GM19463 (cell line): ENCODE measurements around the gene FAM89B.

Experiments
- ATAC-seq: cut with Tn5 transposase; IDR thresholded peaks from one replicate; pipeline ENCODE4 v1.9.1; 2021; ENCODE audit warnings: mild to moderate bottlenecking, moderate library complexity; ENCODE audit not compliant: unreplicated experiment

Gene FAM89B

GRCh38 chr11:65609665-65610064, 37.3 kb downstream of the FAM89B start:
- no peak for ATAC-seq

- no peak for ATAC-seq
Measured at GRCh38 chr11:65610404-65610803, 38.1 kb downstream of the FAM89B start.

DNA sequence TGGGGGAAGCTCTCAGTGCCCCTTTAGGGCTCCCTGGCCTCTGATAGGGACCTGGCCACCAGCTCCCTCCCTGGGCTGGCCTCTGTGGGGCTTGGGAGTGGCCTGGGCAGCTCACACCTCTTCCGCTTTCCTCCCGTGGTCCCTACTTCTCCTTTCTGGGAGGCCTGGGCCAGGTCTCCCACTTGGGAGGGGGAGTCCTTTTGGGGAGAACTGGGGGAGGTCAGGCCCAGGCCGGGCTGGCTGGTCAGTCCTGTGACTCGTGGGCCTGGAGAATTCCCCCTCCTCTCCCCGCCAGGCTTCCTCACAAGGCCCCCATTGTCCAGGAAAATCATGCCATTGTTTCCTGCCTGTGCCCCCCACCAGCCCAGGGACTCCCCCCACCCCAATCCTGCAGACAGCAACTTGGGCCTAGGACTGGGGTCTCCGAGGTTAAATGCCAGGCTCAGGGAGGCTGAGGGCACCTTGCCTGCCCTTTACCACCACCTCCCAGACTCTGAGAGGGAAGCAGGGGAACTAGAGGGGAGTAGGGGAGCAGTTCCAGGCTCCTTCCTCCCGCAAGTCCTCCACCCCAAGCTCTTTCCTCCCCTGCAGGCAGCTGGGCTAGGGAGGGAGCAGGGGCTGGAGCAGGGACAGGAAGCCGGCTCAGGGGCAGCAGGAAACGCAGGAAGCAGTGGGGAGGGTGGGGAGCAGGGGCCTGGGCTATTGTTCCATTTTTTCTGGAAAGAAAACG, 38.9 kb downstream of the FAM89B start:
- ATAC-seq: no peak

DNA sequence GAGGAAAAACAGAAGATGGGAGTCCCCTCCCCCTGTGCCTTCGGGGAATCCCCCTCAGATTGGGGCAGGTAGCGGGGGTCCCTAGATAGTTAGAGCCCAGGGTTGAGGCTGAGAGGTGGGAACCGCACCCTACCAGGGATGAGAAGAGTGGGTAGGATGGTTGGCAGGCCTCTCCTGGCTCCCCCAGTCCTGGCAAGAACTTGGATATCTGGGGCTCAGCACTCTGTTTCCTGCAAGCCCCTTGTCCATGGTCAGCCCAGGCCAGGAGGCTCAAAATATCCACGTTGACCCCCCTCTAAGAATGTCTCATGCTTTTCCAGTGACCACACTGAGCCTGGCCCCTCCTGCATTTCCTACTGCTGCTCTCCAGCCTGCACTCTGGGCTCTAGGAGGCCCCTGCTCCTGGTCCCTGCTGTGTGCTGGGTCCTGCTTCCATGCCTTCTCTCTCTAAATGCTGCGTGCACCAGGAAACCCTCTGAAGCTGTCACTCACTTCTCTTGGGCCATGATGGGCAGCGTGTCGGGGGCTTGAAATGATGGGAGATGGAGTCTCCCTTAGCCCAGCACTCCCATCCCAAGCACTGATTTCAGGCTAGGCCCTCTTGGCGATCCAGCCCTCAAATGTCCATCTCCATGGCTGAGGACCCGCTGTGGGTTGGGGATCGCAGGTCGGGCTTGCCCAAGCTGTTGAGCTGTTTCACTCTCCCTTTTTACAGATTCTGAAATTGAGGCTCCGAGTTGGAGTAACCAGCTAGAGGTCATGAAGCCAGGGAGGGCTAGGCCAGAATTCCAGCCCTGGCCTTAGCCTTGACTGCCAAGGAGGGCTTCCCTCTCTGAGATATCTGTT, 39.6 kb downstream of the FAM89B start:
- no peak for ATAC-seq

- ATAC-seq: no peak
Measured at GRCh38 chr11:65612691-65613090, 40.4 kb downstream of the FAM89B start.

- ATAC-seq: no peak
Measured at GRCh38 chr11:65613091-65613928, 41.0 kb downstream of the FAM89B start.

- peak; percentile 79 for ATAC-seq
Measured at GRCh38 chr11:65615229-65615949, 43.1 kb downstream of the FAM89B start, which contains the start of gene PCNX3. PCNX3 (plus strand) TSS chr11:65615776; CDS start chr11:65616312, 536 bp downstream.

DNA sequence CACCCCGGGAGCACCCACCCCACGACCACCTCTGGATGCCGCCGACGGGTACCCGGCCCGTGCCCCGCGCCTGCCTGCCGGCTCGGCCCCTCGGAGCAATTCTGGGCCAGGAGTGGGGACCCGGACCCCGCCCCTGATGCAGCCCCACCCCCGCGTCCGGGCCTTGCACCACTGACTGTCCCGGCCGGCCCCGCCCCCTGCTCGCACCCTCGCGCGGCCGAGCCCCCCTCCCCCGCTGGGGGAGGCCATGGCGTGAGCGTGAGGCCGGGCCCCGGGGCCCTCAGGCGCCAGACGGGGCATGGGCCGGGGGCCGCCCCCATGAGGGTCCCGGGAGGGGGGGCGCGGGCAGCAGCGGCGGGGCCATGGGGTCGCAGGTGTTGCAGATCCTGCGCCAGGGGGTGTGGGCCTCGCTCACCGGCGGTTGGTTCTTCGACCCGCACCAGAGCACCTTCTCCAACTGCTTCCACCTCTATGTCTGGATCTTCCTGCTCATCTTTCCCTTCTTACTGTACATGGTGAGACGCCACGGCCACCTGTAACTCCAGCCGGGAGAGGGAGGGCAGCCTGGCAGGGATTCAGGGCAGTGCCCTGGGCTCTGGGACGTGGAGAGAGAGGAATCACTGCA, 43.7 kb downstream of the FAM89B start:
- ATAC-seq: no peak

- no peak for ATAC-seq
Measured at GRCh38 chr11:65616575-65617001, 44.2 kb downstream of the FAM89B start.

- ATAC-seq: no peak
Measured at GRCh38 chr11:65617136-65617850, 45.0 kb downstream of the FAM89B start.

DNA sequence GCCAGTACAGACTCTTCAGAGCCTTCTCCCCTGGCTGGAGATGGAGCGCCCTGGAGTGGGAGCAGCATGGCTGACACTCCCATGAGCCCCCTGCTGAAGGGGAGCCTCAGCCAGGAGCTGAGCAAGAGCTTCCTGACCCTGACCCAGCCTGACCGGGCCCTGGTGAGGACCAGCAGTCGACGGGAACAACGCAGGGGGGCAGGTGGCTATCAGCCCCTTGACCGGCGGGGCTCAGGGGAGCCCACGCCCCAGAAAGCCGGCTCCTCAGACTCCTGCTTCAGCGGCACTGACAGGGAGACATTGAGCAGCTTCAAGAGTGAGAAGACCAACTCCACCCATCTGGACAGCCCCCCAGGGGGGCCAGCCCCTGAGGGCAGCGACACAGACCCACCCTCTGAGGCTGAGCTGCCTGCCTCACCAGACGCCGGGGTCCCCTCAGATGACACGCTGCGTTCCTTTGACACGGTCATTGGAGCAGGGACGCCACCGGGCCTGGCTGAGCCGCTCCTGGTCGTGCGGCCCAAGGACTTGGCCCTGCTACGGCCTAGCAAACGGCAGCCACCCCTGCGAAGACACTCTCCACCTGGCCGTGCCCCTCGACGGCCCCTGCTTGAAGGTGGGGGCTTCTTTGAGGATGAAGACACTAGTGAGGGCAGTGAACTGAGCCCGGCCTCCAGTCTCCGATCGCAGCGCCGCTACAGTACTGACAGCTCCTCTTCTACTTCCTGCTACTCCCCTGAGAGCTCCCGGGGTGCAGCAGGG, 45.8 kb downstream of the FAM89B start:
- ATAC-seq: no peak

DNA sequence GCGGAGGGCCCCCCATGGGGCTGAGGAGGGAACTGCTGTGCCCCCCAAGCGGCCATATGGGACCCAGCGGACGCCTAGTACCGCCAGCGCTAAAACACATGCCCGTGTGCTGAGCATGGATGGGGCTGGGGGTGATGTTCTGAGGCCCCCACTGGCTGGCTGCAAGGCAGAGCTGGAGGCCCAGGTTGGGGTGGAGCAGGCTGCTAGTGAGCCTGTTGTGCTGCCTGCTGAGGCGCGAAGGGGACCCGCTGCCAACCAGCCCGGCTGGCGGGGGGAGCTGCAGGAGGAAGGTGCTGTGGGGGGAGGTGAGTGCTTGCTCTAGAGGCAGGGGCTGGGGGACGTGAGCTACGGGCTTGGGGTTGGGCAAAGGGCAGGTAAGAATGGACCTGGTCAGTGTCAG, 46.4 kb downstream of the FAM89B start:
- ATAC-seq: no peak

GRCh38 chr11:65619281-65619928, 47.1 kb downstream of the FAM89B start:
- ATAC-seq: no peak

DNA sequence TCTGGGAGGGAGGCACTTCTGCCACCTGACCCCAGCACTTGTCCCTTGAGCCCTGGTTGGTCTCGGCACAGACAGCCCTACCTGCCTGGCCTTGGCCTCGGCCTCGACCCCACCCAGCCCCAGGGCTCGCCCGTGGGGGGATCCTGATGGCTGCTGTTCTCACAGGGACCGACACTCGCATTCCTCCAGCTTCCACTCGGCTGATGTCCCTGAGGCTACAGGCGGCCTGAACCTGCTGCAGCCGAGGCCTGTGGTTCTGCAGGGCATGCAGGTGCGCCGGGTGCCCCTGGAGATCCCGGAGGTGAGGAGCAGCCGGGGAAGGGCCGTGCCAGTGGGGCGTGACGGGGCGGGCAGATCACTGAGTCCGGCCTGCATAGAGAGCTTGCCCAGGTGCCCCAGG, 48.3 kb downstream of the FAM89B start:
- no peak for ATAC-seq

GRCh38 chr11:65621460-65621859, 49.1 kb downstream of the FAM89B start:
- no peak for ATAC-seq

- no peak for ATAC-seq
Measured at GRCh38 chr11:65622011-65622410, 49.7 kb downstream of the FAM89B start.

DNA sequence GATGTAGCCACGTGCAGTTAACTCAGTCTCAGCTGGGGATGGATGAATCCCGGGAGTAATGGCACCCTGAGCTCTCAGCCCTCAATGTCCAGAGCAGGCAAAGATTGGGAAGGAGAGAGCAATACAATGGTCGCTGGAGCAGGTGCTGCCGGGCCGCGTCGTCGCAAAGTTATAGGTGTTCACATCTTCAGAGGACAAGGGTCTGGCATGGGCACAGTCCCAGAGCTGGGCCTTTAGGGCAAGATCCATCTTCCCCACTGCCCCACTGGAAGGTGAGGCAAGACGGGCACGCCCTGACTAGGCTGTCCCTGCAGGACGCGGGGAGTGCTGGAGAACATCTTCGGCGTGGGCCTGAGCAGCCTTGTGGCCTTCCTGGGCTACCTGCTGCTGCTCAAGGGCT, 50.8 kb downstream of the FAM89B start:
- no peak for ATAC-seq
